ENCODE measurements around the gene IQCK.

The IQCK gene

GRCh38 chr16:19875900-19876299 is 157.8 kb downstream of the IQCK start:
- no peak overlapping the region for H3K27ac ChIP-seq (ENCODE audit: low read length)
- H3K27me3 ChIP-seq (ENCODE audit: insufficient read depth, low read length): no peaks in the 10 kb centered on the region
- H3K36me3 ChIP-seq (ENCODE audit: insufficient read depth, low read depth, low read length): peaks cover 72% of the 10 kb centered on the region
- H3K4me3 ChIP-seq (ENCODE audit: low read length): no peak overlapping the region
- H3K9ac ChIP-seq (ENCODE audit: low read depth, low read length): no peak overlapping the region
- no peaks in the 10 kb centered on the region for H3K9me3 ChIP-seq (ENCODE audit: insufficient read depth, low read depth, low read length)
- peaks cover 28% of the 10 kb centered on the region for H3K4me1 ChIP-seq (ENCODE audit: insufficient read depth, low read length)

- peaks cover 33% of the 10 kb centered on the region for H3K4me1 ChIP-seq (ENCODE audit: insufficient read depth, low read length)
- H3K4me3 ChIP-seq (ENCODE audit: low read length): no peak overlapping the region
- H3K9ac ChIP-seq (ENCODE audit: low read depth, low read length): no peak overlapping the region
- no peaks in the 10 kb centered on the region for H3K27me3 ChIP-seq (ENCODE audit: insufficient read depth, low read length)
- peak overlapping the region; percentile 31 for H3K27ac ChIP-seq (ENCODE audit: low read length)
- H3K9me3 ChIP-seq (ENCODE audit: insufficient read depth, low read depth, low read length): no peaks in the 10 kb centered on the region
- H3K36me3 ChIP-seq (ENCODE audit: insufficient read depth, low read depth, low read length): peaks cover 70% of the 10 kb centered on the region
Measured at GRCh38 chr16:19876501-19877059, 158.5 kb downstream of the IQCK start.

DNA sequence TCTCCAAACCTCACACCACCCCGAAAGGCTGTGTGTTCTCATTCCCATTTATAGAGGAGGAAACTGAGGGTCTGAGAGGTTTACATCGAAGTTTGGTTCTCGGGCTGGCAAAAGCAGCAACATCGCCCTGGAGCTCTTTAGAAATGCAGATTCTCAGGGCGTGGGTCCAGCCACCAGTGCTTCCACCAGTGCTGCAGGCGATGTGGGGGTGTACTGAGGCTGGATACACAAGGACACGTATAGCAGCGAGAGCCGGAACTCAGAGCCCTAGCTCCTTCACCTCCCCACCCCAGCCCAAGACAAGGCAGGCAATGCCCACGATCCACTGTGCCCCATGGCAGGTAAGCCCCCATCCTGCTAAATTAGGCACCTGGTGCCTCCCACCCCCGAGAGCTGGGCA is 160.7 kb downstream of the IQCK start:
- no peak overlapping the region; the same call in 1 of the 2 replicates for H3K9ac ChIP-seq (ENCODE audit: low read depth, low read length)
- no peak overlapping the region for H3K4me3 ChIP-seq (ENCODE audit: low read length)
- H3K27me3 ChIP-seq (ENCODE audit: insufficient read depth, low read length): no peaks in the 10 kb centered on the region
- peak overlapping the region; percentile 71 for H3K27ac ChIP-seq (ENCODE audit: low read length)
- H3K36me3 ChIP-seq (ENCODE audit: insufficient read depth, low read depth, low read length): peaks cover 51% of the 10 kb centered on the region
- H3K9me3 ChIP-seq (ENCODE audit: insufficient read depth, low read depth, low read length): no peaks in the 10 kb centered on the region
- H3K4me1 ChIP-seq (ENCODE audit: insufficient read depth, low read length): peaks cover 38% of the 10 kb centered on the region

DNA sequence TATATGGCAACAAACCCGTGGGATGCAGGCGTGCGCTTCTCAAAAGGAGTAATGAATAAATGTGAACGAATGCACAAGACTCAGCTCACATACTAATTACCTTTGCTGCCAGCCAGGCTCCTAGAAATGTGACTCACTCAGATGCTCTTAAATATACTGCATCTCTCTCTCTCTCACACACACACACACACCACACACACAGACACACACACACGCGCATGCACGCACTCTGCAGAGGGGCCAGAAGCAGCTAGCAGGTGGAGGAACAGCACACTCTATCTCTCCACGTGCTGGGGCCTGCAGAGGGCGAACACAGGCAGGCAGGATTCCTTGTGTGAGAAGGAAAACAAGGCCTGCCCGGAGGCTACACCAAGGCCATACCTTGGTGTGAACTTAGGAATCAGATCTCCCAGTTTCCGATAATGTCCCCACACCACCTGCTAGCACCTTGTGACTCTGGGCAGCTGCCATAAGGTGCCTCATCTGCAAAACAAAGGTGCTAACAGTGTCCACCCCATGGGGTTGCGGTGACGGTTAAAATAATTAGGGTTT is 161.2 kb downstream of the IQCK start:
- no peaks in the 10 kb centered on the region for H3K9me3 ChIP-seq (ENCODE audit: insufficient read depth, low read depth, low read length)
- H3K9ac ChIP-seq (ENCODE audit: low read depth, low read length): peak overlapping the region; percentile 52; the same call in 1 of the 2 replicates
- 0 out of 2 replicates have a peak overlapping the region, but pooled peaks have one; percentile 15 for H3K4me3 ChIP-seq (ENCODE audit: low read length)
- peaks cover 47% of the 10 kb centered on the region for H3K36me3 ChIP-seq (ENCODE audit: insufficient read depth, low read depth, low read length)
- H3K27ac ChIP-seq (ENCODE audit: low read length): peak overlapping the region; percentile 71
- peaks cover 38% of the 10 kb centered on the region for H3K4me1 ChIP-seq (ENCODE audit: insufficient read depth, low read length)
- H3K27me3 ChIP-seq (ENCODE audit: insufficient read depth, low read length): no peaks in the 10 kb centered on the region

GRCh38 chr16:19881028-19881427 is 163.0 kb downstream of the IQCK start:
- Histone ChIP-seq H3K36me3 (ENCODE audit: insufficient read depth, low read depth, low read length) (peaks cover 38% of the 10 kb centered on the region), H3K27ac (ENCODE audit: low read length) (no peak overlapping the region), H3K9ac (ENCODE audit: low read depth, low read length) (peak overlapping the region; percentile 31; the same call in 1 of the 2 replicates), H3K4me3 (ENCODE audit: low read length) (no peak overlapping the region), H3K27me3 (ENCODE audit: insufficient read depth, low read length) (peaks cover 12% of the 10 kb centered on the region), H3K4me1 (ENCODE audit: insufficient read depth, low read length) (peaks cover 35% of the 10 kb centered on the region), H3K9me3 (ENCODE audit: insufficient read depth, low read depth, low read length) (no peaks in the 10 kb centered on the region)

DNA sequence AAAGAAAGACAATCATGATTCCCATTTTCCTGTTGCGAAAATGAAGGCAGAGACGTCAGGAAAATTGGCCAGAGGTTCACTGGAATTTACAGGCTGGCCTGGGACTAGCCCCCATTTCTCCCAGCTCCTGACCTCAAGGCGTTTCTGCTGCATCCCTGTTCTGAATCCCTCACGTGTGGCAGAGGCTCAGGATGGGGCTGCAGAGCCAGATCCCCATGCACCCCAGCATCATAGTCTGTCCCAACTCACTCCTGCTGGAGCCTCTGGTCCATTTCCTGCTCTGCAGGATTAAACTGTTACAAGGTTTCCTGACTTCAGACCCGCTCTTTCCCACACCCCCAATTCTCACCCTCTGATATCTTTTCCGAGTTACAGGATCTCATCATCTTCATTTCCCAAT is 163.7 kb downstream of the IQCK start:
- peaks cover 13% of the 10 kb centered on the region for H3K27me3 ChIP-seq (ENCODE audit: insufficient read depth, low read length)
- peak overlapping the region; percentile 30 for H3K27ac ChIP-seq (ENCODE audit: low read length)
- peak overlapping the region; percentile 83; the same call in 1 of the 2 replicates for H3K4me3 ChIP-seq (ENCODE audit: low read length)
- no peaks in the 10 kb centered on the region for H3K9me3 ChIP-seq (ENCODE audit: insufficient read depth, low read depth, low read length)
- peak overlapping the region; percentile 84; the same call in 1 of the 2 replicates for H3K9ac ChIP-seq (ENCODE audit: low read depth, low read length)
- H3K4me1 ChIP-seq (ENCODE audit: insufficient read depth, low read length): peaks cover 28% of the 10 kb centered on the region
- H3K36me3 ChIP-seq (ENCODE audit: insufficient read depth, low read depth, low read length): peaks cover 34% of the 10 kb centered on the region

- Histone ChIP-seq H3K4me1 (ENCODE audit: insufficient read depth, low read length) (peaks cover 24% of the 10 kb centered on the region; the same call in 1 of the 2 replicates), H3K36me3 (ENCODE audit: insufficient read depth, low read depth, low read length) (peaks cover 30% of the 10 kb centered on the region), H3K27me3 (ENCODE audit: insufficient read depth, low read length) (peaks cover 13% of the 10 kb centered on the region), H3K9ac (ENCODE audit: low read depth, low read length) (peak overlapping the region; percentile 84), H3K4me3 (ENCODE audit: low read length) (peak overlapping the region; percentile 83), H3K27ac (ENCODE audit: low read length) (peak overlapping the region; percentile 30), H3K9me3 (ENCODE audit: insufficient read depth, low read depth, low read length) (no peaks in the 10 kb centered on the region)
Measured at GRCh38 chr16:19882186-19882585, 164.1 kb downstream of the IQCK start.

DNA sequence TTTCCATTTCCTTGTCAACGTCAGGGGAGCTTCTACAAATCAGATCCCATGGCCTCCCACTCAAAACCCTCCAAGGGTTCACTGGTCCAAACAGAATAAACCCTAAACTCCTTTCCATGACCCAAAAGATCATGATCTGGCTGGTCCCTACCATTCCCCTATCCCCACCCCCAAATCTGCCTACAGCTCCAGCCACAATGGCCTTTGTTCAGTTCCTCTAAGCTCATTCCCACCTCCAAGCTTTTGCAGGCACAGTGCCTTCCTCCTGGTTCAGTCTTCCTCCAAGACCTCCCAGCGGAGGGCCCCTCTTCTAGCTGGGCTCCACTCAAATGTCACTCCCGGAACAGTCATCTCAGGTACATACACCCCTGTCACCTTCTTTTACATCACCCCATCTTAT is 164.6 kb downstream of the IQCK start:
- no peaks in the 10 kb centered on the region for H3K9me3 ChIP-seq (ENCODE audit: insufficient read depth, low read depth, low read length)
- peak overlapping the region; percentile 84 for H3K9ac ChIP-seq (ENCODE audit: low read depth, low read length)
- H3K36me3 ChIP-seq (ENCODE audit: insufficient read depth, low read depth, low read length): peaks cover 25% of the 10 kb centered on the region
- H3K4me1 ChIP-seq (ENCODE audit: insufficient read depth, low read length): peaks cover 21% of the 10 kb centered on the region; the same call in 1 of the 2 replicates
- peaks cover 13% of the 10 kb centered on the region for H3K27me3 ChIP-seq (ENCODE audit: insufficient read depth, low read length)
- peak overlapping the region; percentile 83 for H3K4me3 ChIP-seq (ENCODE audit: low read length)
- peak overlapping the region; percentile 30 for H3K27ac ChIP-seq (ENCODE audit: low read length)

GRCh38 chr16:19883296-19883965 is 165.4 kb downstream of the IQCK start:
- H3K27me3 ChIP-seq (ENCODE audit: insufficient read depth, low read length): peaks cover 13% of the 10 kb centered on the region
- peak overlapping the region; percentile 30 for H3K27ac ChIP-seq (ENCODE audit: low read length)
- peak overlapping the region; percentile 83 for H3K4me3 ChIP-seq (ENCODE audit: low read length)
- H3K4me1 ChIP-seq (ENCODE audit: insufficient read depth, low read length): peaks cover 21% of the 10 kb centered on the region; the same call in 1 of the 2 replicates
- H3K36me3 ChIP-seq (ENCODE audit: insufficient read depth, low read depth, low read length): peaks cover 25% of the 10 kb centered on the region
- peak overlapping the region; percentile 84 for H3K9ac ChIP-seq (ENCODE audit: low read depth, low read length)
- H3K9me3 ChIP-seq (ENCODE audit: insufficient read depth, low read depth, low read length): no peaks in the 10 kb centered on the region

DNA sequence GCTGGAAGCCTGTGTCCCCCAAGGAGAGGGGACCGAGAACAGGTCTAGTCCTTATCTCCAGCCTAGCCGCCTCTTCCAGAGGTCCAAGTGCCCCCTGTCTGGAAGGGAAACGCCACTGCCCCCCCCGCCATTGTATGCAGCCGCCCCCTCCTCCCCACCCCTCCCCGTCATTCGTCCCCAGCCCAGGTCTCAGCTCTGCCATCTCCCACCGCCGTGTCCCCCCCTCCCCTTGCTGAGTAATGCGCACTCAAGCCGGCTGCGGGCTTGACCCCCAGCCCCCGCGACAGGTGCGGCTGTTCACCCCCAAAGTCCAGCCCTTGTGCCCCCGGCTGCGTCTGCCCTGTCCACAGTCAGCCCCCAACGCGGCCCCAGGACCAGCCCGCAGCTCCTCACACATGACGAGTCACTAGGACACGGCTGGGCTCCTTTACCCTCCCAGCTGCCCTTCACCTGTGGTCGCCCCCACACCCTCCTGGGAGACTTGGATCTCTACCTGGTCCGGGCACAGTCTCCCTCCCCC is 166.0 kb downstream of the IQCK start:
- peak overlapping the region; percentile 83 for H3K4me3 ChIP-seq (ENCODE audit: low read length)
- H3K4me1 ChIP-seq (ENCODE audit: insufficient read depth, low read length): peaks cover 17% of the 10 kb centered on the region; the same call in 1 of the 2 replicates
- H3K36me3 ChIP-seq (ENCODE audit: insufficient read depth, low read depth, low read length): peaks cover 19% of the 10 kb centered on the region
- H3K9me3 ChIP-seq (ENCODE audit: insufficient read depth, low read depth, low read length): no peaks in the 10 kb centered on the region
- H3K27me3 ChIP-seq (ENCODE audit: insufficient read depth, low read length): peaks cover 13% of the 10 kb centered on the region
- H3K9ac ChIP-seq (ENCODE audit: low read depth, low read length): peak overlapping the region; percentile 84
- no peak overlapping the region for H3K27ac ChIP-seq (ENCODE audit: low read length)

- Histone ChIP-seq H3K36me3 (ENCODE audit: insufficient read depth, low read depth, low read length) (peaks cover 11% of the 10 kb centered on the region), H3K9me3 (ENCODE audit: insufficient read depth, low read depth, low read length) (no peaks in the 10 kb centered on the region), H3K4me1 (ENCODE audit: insufficient read depth, low read length) (peaks cover 10% of the 10 kb centered on the region; the same call in 1 of the 2 replicates), H3K27me3 (ENCODE audit: insufficient read depth, low read length) (peaks cover 13% of the 10 kb centered on the region), H3K4me3 (ENCODE audit: low read length) (peak within 1 kb of the TSS; percentile 83), H3K9ac (ENCODE audit: low read depth, low read length) (peak within 1 kb of the TSS; percentile 84), H3K27ac (ENCODE audit: low read length) (peak within 1 kb of the TSS; percentile 30)
Measured at GRCh38 chr16:19884611-19885450, 166.8 kb downstream of the IQCK start, which contains the start of gene GPRC5B. GPRC5B (minus strand) TSS chr16:19884848; CDS start chr16:19872845, 12,003 bp downstream.
